ENCODE results near the gene BCAR1.

- TF ChIP-seq CTCF (IDR thresholded peaks at IDR 0.05) = no peak
- TF ChIP-seq POLR2A (IDR thresholded peaks at IDR 0.05) = no peak
These were observed 23.9 kb downstream of the BCAR1 start for GRCh38 chr16:75227361-75228142.
